Suprapubic skin (tissue), 4 donors: ENCODE measurements around the gene DNMT3A. TPM values are rescaled to one million over a fixed set of nuclear protein-coding genes. Genes with fewer than 3 reads are reported as not detected.

Experiments
- DNase-seq, 2 donors: peaks; one replicate each; pipeline ENCODE4 v3.0.0-alpha.2; 2019; ENCODE audit warnings: low spot score in 2 of 2
- H3K27ac ChIP-seq: fragments of 200-600 bp; sonication (generic); one replicate; pipeline ENCODE4 v1.5.1; 2019
- H3K27me3 ChIP-seq: fragments of 200-600 bp; sonication (generic); one replicate; pipeline ENCODE4 v1.5.1; 2019
- H3K36me3 ChIP-seq: fragments of 200-600 bp; sonication (generic); one replicate; pipeline ENCODE4 v1.5.1; 2019
- H3K4me1 ChIP-seq: fragments of 200-600 bp; sonication (generic); one replicate; pipeline ENCODE4 v1.5.1; 2019
- H3K4me3 ChIP-seq: fragments of 200-600 bp; sonication (generic); one replicate; pipeline ENCODE4 v1.5.1; 2019; ENCODE audit warnings: mild to moderate bottlenecking
- H3K9me3 ChIP-seq: fragments of 200-600 bp; sonication (generic); one replicate; pipeline ENCODE4 v1.5.1; 2019
- EP300 ChIP-seq: sonication (generic); formaldehyde crosslinking; IDR thresholded peaks from one replicate; pipeline ENCODE4 v1.6.1; 2017; ENCODE audit warnings: antibody characterized with exemption
- POLR2A ChIP-seq, 2 donors: fragments of 450-650 bp; IDR thresholded peaks; one replicate each; pipeline ENCODE4 v1.6.1; 2017; ENCODE audit warnings: antibody characterized with exemption in 2 of 2, mild to moderate bottlenecking in 2 of 2, moderate library complexity in 2 of 2
- POLR2AphosphoS5 ChIP-seq, 3 donors: sonication (generic); formaldehyde crosslinking; IDR thresholded peaks; one replicate each; pipeline ENCODE4 v1.6.1; 2017; ENCODE audit warnings: antibody characterized with exemption in 3 of 3
- WGBS: methylation state at CpG from one replicate; pipeline ENCODE4 v1.1.5; 2018; 5-methylcytosine and 5-hydroxymethylcytosine counted together
- total RNA-seq, 4 donors: library from RNA; depleted of rRNA; stranded (reverse); fragments of >200 nt; gene quantifications; one replicate each; pipeline ENCODE4 v1.1.0, GENCODE V29; 2016
- TF ChIP-seq, protein P1 (sequence below), 2 donors: fragments of 200-600 bp in 1 of 2; fragments of 450-650 bp in 1 of 2; sonication (generic) in 1 of 2; IDR thresholded peaks; one replicate each; pipeline ENCODE4 v1.5.1; 2016 to 2019; ENCODE audit warnings: antibody characterized with exemption in 2 of 2, mild to moderate bottlenecking in 1 of 2, moderate library complexity in 1 of 2

DNMT3A gene
- total RNA-seq, 4 donors from 2014 or later, result 4.0 to 12.8 (median 9.5) TPM

DNA sequence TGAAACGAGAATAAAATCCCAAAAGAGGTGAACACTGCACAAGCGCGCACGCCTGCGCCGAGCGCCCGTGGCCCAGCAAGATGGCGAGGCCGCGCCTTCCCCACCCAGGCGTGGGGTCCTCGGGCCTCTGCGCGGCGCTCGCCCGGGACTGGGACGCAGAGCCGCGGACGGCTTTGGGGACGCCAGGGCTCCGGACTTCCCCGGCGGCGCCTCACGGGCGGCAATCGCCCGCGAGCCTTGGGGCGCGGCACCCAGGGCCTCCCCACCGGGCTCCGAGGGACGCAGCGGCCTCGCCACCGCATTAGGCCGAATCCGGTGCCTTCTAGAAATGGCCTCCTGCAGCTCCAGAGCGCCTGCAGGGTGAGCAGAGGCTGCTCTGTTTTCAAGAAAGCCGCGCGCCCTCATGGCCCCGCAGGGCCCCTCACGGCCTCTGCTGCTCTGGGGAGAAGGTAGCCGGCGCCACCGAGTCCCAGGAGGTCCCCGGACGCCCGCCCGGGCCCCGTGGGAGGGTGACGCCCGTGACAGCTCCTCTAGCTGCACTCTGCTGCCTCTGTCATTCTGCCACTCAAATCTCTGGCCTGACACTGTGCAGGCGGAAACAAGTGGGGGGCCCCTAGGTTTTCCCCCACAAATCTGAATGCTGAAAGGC, 137.4 kb downstream of the DNMT3A start:
- no peak overlapping the region for H3K27ac ChIP-seq
- peak overlapping the region; percentile 38 for H3K4me3 ChIP-seq
- peaks cover 2% of the 10 kb centered on the region for H3K4me1 ChIP-seq
- peaks cover 2% of the 10 kb centered on the region for H3K27me3 ChIP-seq
- 45% methylated on average over 27 of the region's 59 CpGs for WGBS
- TF ChIP-seq POLR2A (IDR thresholded peaks at IDR 0.05) (no peak), EP300 (no peak), POLR2AphosphoS5 (IDR thresholded peaks at IDR 0.05) (no peak)
- TF ChIP-seq, protein P1, sequence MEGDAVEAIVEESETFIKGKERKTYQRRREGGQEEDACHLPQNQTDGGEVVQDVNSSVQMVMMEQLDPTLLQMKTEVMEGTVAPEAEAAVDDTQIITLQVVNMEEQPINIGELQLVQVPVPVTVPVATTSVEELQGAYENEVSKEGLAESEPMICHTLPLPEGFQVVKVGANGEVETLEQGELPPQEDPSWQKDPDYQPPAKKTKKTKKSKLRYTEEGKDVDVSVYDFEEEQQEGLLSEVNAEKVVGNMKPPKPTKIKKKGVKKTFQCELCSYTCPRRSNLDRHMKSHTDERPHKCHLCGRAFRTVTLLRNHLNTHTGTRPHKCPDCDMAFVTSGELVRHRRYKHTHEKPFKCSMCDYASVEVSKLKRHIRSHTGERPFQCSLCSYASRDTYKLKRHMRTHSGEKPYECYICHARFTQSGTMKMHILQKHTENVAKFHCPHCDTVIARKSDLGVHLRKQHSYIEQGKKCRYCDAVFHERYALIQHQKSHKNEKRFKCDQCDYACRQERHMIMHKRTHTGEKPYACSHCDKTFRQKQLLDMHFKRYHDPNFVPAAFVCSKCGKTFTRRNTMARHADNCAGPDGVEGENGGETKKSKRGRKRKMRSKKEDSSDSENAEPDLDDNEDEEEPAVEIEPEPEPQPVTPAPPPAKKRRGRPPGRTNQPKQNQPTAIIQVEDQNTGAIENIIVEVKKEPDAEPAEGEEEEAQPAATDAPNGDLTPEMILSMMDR (IDR thresholded peaks at IDR 0.05), result no peak
- H3K36me3 ChIP-seq, result no peaks in the 10 kb centered on the region
- no peak for DNase-seq
- H3K9me3 ChIP-seq, result no peaks in the 10 kb centered on the region

DNA sequence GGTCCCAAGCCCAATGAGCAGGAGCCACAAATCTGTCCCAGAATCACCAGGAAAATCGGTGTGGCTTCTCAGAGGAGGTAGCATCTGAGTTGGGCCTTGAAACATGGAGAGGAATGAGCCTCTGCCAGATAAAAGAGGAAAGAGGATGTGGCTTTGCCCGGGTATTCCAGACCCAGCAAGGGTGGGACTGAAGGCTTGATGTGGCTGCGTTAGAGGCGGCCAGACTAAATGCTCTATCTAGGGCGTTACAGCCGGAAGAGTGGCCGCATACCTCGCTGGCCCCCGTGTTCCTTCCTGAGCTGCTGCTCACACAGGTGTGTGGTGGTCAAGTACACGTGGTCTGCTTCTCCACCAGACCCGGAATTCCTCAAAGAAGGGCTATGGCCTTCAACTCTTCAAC, 139.4 kb downstream of the DNMT3A start:
- Histone ChIP-seq H3K27me3 (peaks cover 2% of the 10 kb centered on the region), H3K9me3 (no peaks in the 10 kb centered on the region), H3K4me3 (no peak overlapping the region), H3K27ac (no peak overlapping the region), H3K36me3 (no peaks in the 10 kb centered on the region), H3K4me1 (peaks cover 9% of the 10 kb centered on the region)
- TF ChIP-seq POLR2AphosphoS5 (IDR thresholded peaks at IDR 0.05), result no peak
- TF ChIP-seq, protein P1 (IDR thresholded peaks at IDR 0.05), result no peak
- TF ChIP-seq EP300, result no peak
- TF ChIP-seq POLR2A (IDR thresholded peaks at IDR 0.05), result no peak
- WGBS, result 75% methylated on average over 11 of the region's 11 CpGs
- DNase-seq, result no peak

DNA sequence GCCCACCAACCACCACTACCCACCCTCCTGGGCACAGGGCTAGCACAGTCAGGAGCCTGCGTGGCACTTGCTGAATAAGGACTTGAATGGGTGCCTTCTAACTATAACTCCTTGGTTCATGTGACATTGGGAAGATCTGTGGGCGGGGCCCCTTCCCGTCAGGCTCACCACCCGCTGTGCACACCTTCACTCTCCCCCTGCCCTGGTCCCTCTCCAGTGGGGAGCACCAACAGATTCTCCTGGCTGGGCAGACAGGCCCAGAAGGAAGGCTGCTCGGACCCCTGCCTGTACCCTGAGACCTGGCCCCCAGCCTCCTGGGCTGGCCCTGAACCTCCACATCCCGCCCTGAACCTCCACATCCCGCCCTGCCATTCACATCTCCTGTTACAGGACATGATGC, 139.9 kb downstream of the DNMT3A start:
- H3K27me3 ChIP-seq, result peaks cover 2% of the 10 kb centered on the region
- no peak overlapping the region for H3K27ac ChIP-seq
- H3K4me3 ChIP-seq, result no peak overlapping the region
- DNase-seq, result no peak
- WGBS, result 86% methylated on average over 7 of the region's 7 CpGs
- no peaks in the 10 kb centered on the region for H3K9me3 ChIP-seq
- TF ChIP-seq POLR2A (IDR thresholded peaks at IDR 0.05), result no peak
- TF ChIP-seq, protein P1 (IDR thresholded peaks at IDR 0.05), result no peak
- TF ChIP-seq POLR2AphosphoS5 (IDR thresholded peaks at IDR 0.05), result no peak
- no peak for TF ChIP-seq EP300
- peaks cover 9% of the 10 kb centered on the region for H3K4me1 ChIP-seq
- H3K36me3 ChIP-seq, result no peaks in the 10 kb centered on the region

DNA sequence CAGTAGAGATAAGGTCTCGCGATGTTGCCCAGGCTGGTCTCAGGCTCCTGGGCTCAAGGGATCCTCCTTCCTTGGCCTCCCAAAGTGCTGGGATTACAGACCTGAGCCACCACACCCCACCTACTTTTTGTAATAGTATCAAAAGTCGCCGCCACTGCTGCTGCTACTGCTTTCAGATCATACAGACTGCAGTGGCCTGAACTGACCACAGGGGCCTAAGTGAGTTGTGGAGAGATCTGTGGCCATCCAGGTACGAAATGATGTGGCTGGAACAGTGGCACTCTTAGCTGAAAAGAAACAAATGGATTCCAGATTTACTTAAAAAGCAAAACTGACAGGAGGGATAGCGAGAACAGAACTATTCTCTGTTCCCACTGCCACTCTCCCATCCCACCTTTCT, 140.5 kb downstream of the DNMT3A start:
- Histone ChIP-seq H3K9me3 (no peaks in the 10 kb centered on the region), H3K27ac (no peak overlapping the region), H3K27me3 (peaks cover 2% of the 10 kb centered on the region), H3K36me3 (no peaks in the 10 kb centered on the region), H3K4me1 (peaks cover 9% of the 10 kb centered on the region), H3K4me3 (no peak overlapping the region)
- TF ChIP-seq POLR2A (IDR thresholded peaks at IDR 0.05), result no peak
- WGBS, result 85% methylated on average over 6 of the region's 6 CpGs
- peak in 1 of 2 donors; percentile 31 for DNase-seq

DNA sequence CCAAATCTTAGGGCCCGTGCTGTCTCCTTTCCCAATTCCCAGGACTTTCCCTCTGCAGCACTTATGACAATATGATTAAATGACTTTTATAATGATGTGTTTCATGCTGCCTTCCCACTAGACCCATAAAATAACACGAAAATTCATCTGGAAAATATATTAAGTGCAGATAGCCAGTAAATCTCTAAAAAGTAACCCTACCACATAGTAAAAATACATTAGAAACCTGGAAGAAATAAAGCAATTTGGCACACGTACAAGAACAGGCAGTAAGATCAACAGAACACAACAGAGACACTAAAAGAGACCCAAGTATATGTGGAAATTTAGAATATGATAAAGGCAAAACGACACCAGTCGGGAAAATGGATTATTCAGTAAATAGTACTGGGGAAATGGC, 143.1 kb downstream of the DNMT3A start:
- no peaks in the 10 kb centered on the region for H3K27me3 ChIP-seq
- no peaks in the 10 kb centered on the region for H3K36me3 ChIP-seq
- WGBS, result 73% methylated on average over 5 of the region's 5 CpGs
- TF ChIP-seq EP300 (no peak), POLR2AphosphoS5 (IDR thresholded peaks at IDR 0.05) (no peak), POLR2A (IDR thresholded peaks at IDR 0.05) (no peak)
- TF ChIP-seq, protein P1 (IDR thresholded peaks at IDR 0.05), result no peak
- no peak for DNase-seq
- no peaks in the 10 kb centered on the region for H3K9me3 ChIP-seq
- no peak overlapping the region for H3K27ac ChIP-seq
- H3K4me3 ChIP-seq, result no peak overlapping the region
- peaks cover 7% of the 10 kb centered on the region for H3K4me1 ChIP-seq

DNA sequence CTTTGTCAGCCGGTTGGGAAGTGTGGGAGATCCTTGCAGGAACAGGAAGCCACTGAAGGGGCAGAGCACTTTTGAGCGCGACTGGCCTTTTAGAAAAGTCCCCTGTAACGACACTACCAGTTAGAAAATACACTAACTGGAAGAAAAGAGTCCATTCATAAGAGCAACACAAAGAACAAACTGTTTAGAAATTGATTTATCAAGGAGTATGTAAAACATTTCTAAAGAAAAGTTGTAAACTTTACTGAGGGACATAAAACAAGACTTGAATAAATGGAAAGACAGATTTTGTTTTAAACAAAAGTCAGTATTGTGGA, 143.6 kb downstream of the DNMT3A start:
- H3K9me3 ChIP-seq, result no peaks in the 10 kb centered on the region
- DNase-seq, result no peak
- H3K4me1 ChIP-seq, result peaks cover 7% of the 10 kb centered on the region
- 51% methylated on average over 4 of the region's 4 CpGs for WGBS
- H3K4me3 ChIP-seq, result no peak overlapping the region
- no peaks in the 10 kb centered on the region for H3K36me3 ChIP-seq
- H3K27ac ChIP-seq, result no peak overlapping the region
- TF ChIP-seq, protein P1 (IDR thresholded peaks at IDR 0.05), result no peak
- TF ChIP-seq POLR2AphosphoS5 (IDR thresholded peaks at IDR 0.05) (no peak), POLR2A (IDR thresholded peaks at IDR 0.05) (no peak), EP300 (no peak)
- no peaks in the 10 kb centered on the region for H3K27me3 ChIP-seq
